ENCODE data around the gene UMODL1.

UMODL1 gene

GRCh38 chr21:42189431-42189830 is 118.3 kb downstream of the UMODL1 start:
- H3K4me3 ChIP-seq (replicated peaks in 1 of 2; ENCODE audit: low read depth in 2 of 2, low read length in 2 of 2), result no peak overlapping the region
- TF ChIP-seq CTCF (IDR thresholded peaks at IDR 0.05; ENCODE audit: low read depth, low read length), result no peak
- DNase-seq (ENCODE audit: low read depth in 2 of 2), result no peak

- no peak for DNase-seq (ENCODE audit: low read depth in 2 of 2)
- H3K4me3 ChIP-seq (replicated peaks in 1 of 2; ENCODE audit: low read depth in 2 of 2, low read length in 2 of 2), result no peak overlapping the region
- TF ChIP-seq CTCF (IDR thresholded peaks at IDR 0.05; ENCODE audit: low read depth, low read length), result no peak
Observed at GRCh38 chr21:42189860-42190485, 118.9 kb downstream of the UMODL1 start.

- no peak overlapping the region for H3K4me3 ChIP-seq (replicated peaks in 1 of 2; ENCODE audit: low read depth in 2 of 2, low read length in 2 of 2)
- no peak for DNase-seq (ENCODE audit: low read depth in 2 of 2)
- no peak for TF ChIP-seq CTCF (IDR thresholded peaks at IDR 0.05; ENCODE audit: low read depth, low read length)
Observed at GRCh38 chr21:42190486-42190863, 119.4 kb downstream of the UMODL1 start.

GRCh38 chr21:42191064-42191463 is 119.9 kb downstream of the UMODL1 start:
- H3K4me3 ChIP-seq (replicated peaks in 1 of 2; ENCODE audit: low read depth in 2 of 2, low read length in 2 of 2), result no peak overlapping the region
- DNase-seq (ENCODE audit: low read depth in 2 of 2), result no peak
- no peak for TF ChIP-seq CTCF (IDR thresholded peaks at IDR 0.05; ENCODE audit: low read depth, low read length)

GRCh38 chr21:42191696-42192595 is 120.8 kb downstream of the UMODL1 start:
- no peak for DNase-seq (ENCODE audit: low read depth in 2 of 2)
- TF ChIP-seq CTCF (IDR thresholded peaks at IDR 0.05; ENCODE audit: low read depth, low read length), result no peak
- no peak overlapping the region for H3K4me3 ChIP-seq (replicated peaks in 1 of 2; ENCODE audit: low read depth in 2 of 2, low read length in 2 of 2)
